K562 (cell line): ENCODE measurements around the gene NFIC. TPM values are rescaled to one million over a fixed set of nuclear protein-coding genes. Genes with fewer than 3 reads are reported as not detected.

ENCODE experiments used
- BRD4 ChIP-seq: fragments of 200-600 bp; sonication (generic); IDR thresholded peaks from 2 replicates; pipeline ENCODE4 v1.6.1; 2017; ENCODE audit warnings: inconsistent platforms
- EWSR1 ChIP-seq: fragments of 450-650 bp; IDR thresholded peaks from 2 replicates; pipeline ENCODE4 v1.6.1; 2018; ENCODE audit warnings: borderline replicate concordance, mild to moderate bottlenecking, low read depth, moderate library complexity; ENCODE audit not compliant: partially characterized antibody
- GATAD2A ChIP-seq: fragments of 450-650 bp; IDR thresholded peaks from 2 replicates; pipeline ENCODE4 v1.6.1; 2017
- HMG20B ChIP-seq: fragments of 250-450 bp; sonication (Bioruptor Pico); IDR thresholded peaks from 2 replicates; pipeline ENCODE4 v1.5.0; 2021; ENCODE audit warnings: mild to moderate bottlenecking
- ILF3 ChIP-seq: fragments of 450-650 bp; IDR thresholded peaks from 2 replicates; pipeline ENCODE4 v1.6.1; 2018; ENCODE audit warnings: antibody characterized with exemption, mild to moderate bottlenecking, moderate library complexity, borderline replicate concordance
- KLF1 ChIP-seq: fragments of 450-650 bp; IDR thresholded peaks from 2 replicates; pipeline ENCODE4 v1.6.1; 2016; ENCODE audit warnings: missing genetic modification characterization, missing compliant biosample characterization
- NFIX ChIP-seq: fragments of 250-450 bp; sonication (Bioruptor Pico); IDR thresholded peaks from 2 replicates; pipeline ENCODE4 v1.4.0; 2020; ENCODE audit warnings: low read depth, mild to moderate bottlenecking, moderate library complexity
- RBM34 ChIP-seq: fragments of 200-400 bp; formaldehyde crosslinking; IDR thresholded peaks from 2 replicates; pipeline ENCODE4 v1.6.1; 2018; ENCODE audit warnings: low read length, borderline replicate concordance; ENCODE audit not compliant: insufficient read depth
- RHOXF2B ChIP-seq: fragments of 250-450 bp; sonication (Bioruptor Pico); conservative IDR thresholded peaks from 2 replicates; pipeline ENCODE4 v1.5.1; 2021
- SAFB2 ChIP-seq: fragments of 200-400 bp; formaldehyde crosslinking; IDR thresholded peaks from 2 replicates; pipeline ENCODE4 v1.6.1; 2018; ENCODE audit warnings: borderline replicate concordance, low read length, low read depth, moderate library complexity; ENCODE audit not compliant: severe bottlenecking
- SMAD2 ChIP-seq: fragments of 150-350 bp; IDR thresholded peaks from 2 replicates; pipeline ENCODE4 v1.6.1; 2014; ENCODE audit warnings: low read depth, mild to moderate bottlenecking, low read length
- SNIP1 ChIP-seq: fragments of 450-650 bp; IDR thresholded peaks from 2 replicates; pipeline ENCODE4 v1.7.1; 2017; ENCODE audit warnings: low read depth, mild to moderate bottlenecking
- SRSF7 ChIP-seq: fragments of 200-400 bp; formaldehyde crosslinking; optimal IDR thresholded peaks from 2 replicates; pipeline ENCODE3; 2017; ENCODE audit warnings: mild to moderate bottlenecking, low read depth, low read length
- TAF15 ChIP-seq: fragments of 200-400 bp; formaldehyde crosslinking; IDR thresholded peaks from 2 replicates; pipeline ENCODE4 v1.6.1; 2017; ENCODE audit warnings: mild to moderate bottlenecking, low read depth, low read length, moderate library complexity
- TFE3 ChIP-seq: fragments of 450-650 bp; formaldehyde crosslinking; IDR thresholded peaks from 2 replicates; pipeline ENCODE4 v1.4.0; 2020; ENCODE audit warnings: mild to moderate bottlenecking, mixed read lengths
- ZBTB12 ChIP-seq: fragments of 250-450 bp; sonication (Bioruptor Pico); IDR thresholded peaks from 2 replicates; pipeline ENCODE4 v1.4.0; 2020
- ZFP1 ChIP-seq: fragments of 450-650 bp; formaldehyde crosslinking; IDR thresholded peaks from 2 replicates; pipeline ENCODE4 v1.4.0; 2020; ENCODE audit warnings: mild to moderate bottlenecking, mixed read lengths
- ZMIZ1 ChIP-seq, 2 experiments: fragments of 150-350 bp in 1 of 2; IDR thresholded peaks; 2 replicates each; pipeline ENCODE4 v1.6.1; 2012 to 2016; ENCODE audit warnings: low read depth in 2 of 2, low read length in 2 of 2, mild to moderate bottlenecking in 1 of 2, moderate library complexity in 1 of 2
- ZNF277 ChIP-seq: fragments of 250-450 bp; sonication (Bioruptor Pico); IDR thresholded peaks from 2 replicates; pipeline ENCODE4 v1.8.0; 2022; ENCODE audit warnings: inconsistent platforms, mild to moderate bottlenecking, moderate library complexity, borderline replicate concordance
- ZNF507 ChIP-seq: conservative IDR thresholded peaks from 2 replicates; pipeline ENCODE4 v1.6.1; 2017; ENCODE audit warnings: missing genetic modification characterization, missing compliant biosample characterization
- ZNF583 ChIP-seq: fragments of 250-450 bp; sonication (Bioruptor Pico); IDR thresholded peaks from 2 replicates; pipeline ENCODE4 v1.4.0; 2020
- polyA plus RNA-seq, 8 experiments: library from polyadenylated mRNA; depleted of rRNA in 4 of 8; stranded (reverse) in 5 of 8; unstranded in 3 of 8; fragments of >200 nt; fragmentation: Nextera tagmentation in 2 of 8; fragmentation: Illumina TruSeq in 1 of 8; extraction: Ambion mirVana in 2 of 8; extraction: Trizol in 1 of 8; gene quantifications; 2 replicates each; pipeline versions ENCODE4 v1.2.1 to v1.2.3, GENCODE V29; 2011 to 2014; ENCODE audit warnings: inconsistent platforms in 1 of 8, missing spikeins in 1 of 8
- total RNA-seq, 7 experiments: library from RNA; depleted of rRNA in 6 of 7; stranded (reverse); fragments of >200 nt in 6 of 7; fragmentation: Illumina TruSeq in 2 of 7; extraction: Trizol in 2 of 7; gene quantifications; 2 replicates each; pipeline versions ENCODE4 v1.2.1 to v1.2.3, GENCODE V29; 2011 to 2021; ENCODE audit warnings: low replicate concordance in 1 of 7

The NFIC gene
- total and polyA plus RNA-seq, 9 of the 15 experiments (the other 6 are each of a cell fraction or from before 2014, with no cell fraction given) = 0.71 to 62.1 (median 6.9) TPM

GRCh38 chr19:3365836-3366752, at the start of gene NFIC (continued):
- TF ChIP-seq SRSF7 = no peak
- TF ChIP-seq BRD4 = no peak
- no peak for TF ChIP-seq RHOXF2B (CRISPR knock-in tag)
- TF ChIP-seq ZNF277 (CRISPR knock-in tag) = no peak
- no peak for TF ChIP-seq TFE3 (CRISPR knock-in tag)
- TF ChIP-seq ZNF507 (tag) = no peak
- TF ChIP-seq NFIX (CRISPR knock-in tag) = no peak
- no peak for TF ChIP-seq KLF1 (tag)
- TF ChIP-seq RBM34 = no peak
- no peak for TF ChIP-seq EWSR1
- TF ChIP-seq GATAD2A = peak; percentile 80
- TF ChIP-seq SMAD2 = no peak
- TF ChIP-seq SAFB2 = no peak
- TF ChIP-seq ZBTB12 (CRISPR knock-in tag) = no peak
- no peak for TF ChIP-seq SNIP1
- no peak for TF ChIP-seq ZFP1 (CRISPR knock-in tag)
- TF ChIP-seq ILF3 = no peak
- no peak for TF ChIP-seq HMG20B (CRISPR knock-in tag)
- TF ChIP-seq TAF15 = no peak
- no peak for TF ChIP-seq ZNF583 (CRISPR knock-in tag)
- TF ChIP-seq ZMIZ1 (IDR thresholded peaks at IDR 0.05; ENCODE audit: low read depth in 2 of 2, low read length in 2 of 2) = no peak
